HL-60 (cell line): ENCODE measurements around the gene EIF4A3.

Experiments
- DNase-seq, 2 experiments: peaks; one replicate each; pipeline ENCODE4 v3.0.0-alpha.2; 2010 to 2020; ENCODE audit warnings: low read depth in 1 of 2, low spot score in 1 of 2
- H3K27ac ChIP-seq: fragments of 250-450 bp; sonication (Bioruptor Pico); replicated peaks from 2 replicates; pipeline ENCODE4 v1.5.1; 2020; ENCODE audit warnings: mild to moderate bottlenecking, moderate library complexity
- H3K27me3 ChIP-seq: fragments of 250-450 bp; sonication (Bioruptor Pico); 2 replicates; pipeline ENCODE4 v1.5.1; 2021; ENCODE audit warnings: mild to moderate bottlenecking, moderate library complexity; ENCODE audit not compliant: insufficient read depth, poor library complexity, severe bottlenecking
- H3K4me3 ChIP-seq: replicated peaks from 2 replicates; pipeline ENCODE4 v1.5.1; 2011; ENCODE audit warnings: mild to moderate bottlenecking, control low read depth, low read length; ENCODE audit not compliant: insufficient read depth
- CTCF ChIP-seq: IDR thresholded peaks from one replicate; pipeline ENCODE4 v1.5.1; 2011; ENCODE audit warnings: low read length, control low read depth, inconsistent platforms; ENCODE audit not compliant: insufficient read depth
- GABPA ChIP-seq: IDR thresholded peaks from 2 replicates; pipeline ENCODE4 v1.6.1; 2012; ENCODE audit warnings: low read depth
- POLR2AphosphoS5 ChIP-seq: IDR thresholded peaks from 2 replicates; pipeline ENCODE4 v1.6.1; 2012; ENCODE audit warnings: low read depth
- REST ChIP-seq: IDR thresholded peaks from 2 replicates; pipeline ENCODE4 v1.6.1; 2012; ENCODE audit warnings: low read depth; ENCODE audit not compliant: insufficient replicate concordance
- SPI1 ChIP-seq: IDR thresholded peaks from 2 replicates; pipeline ENCODE4 v1.6.1; 2012; ENCODE audit warnings: low read depth, mild to moderate bottlenecking, borderline replicate concordance

Gene EIF4A3

DNA sequence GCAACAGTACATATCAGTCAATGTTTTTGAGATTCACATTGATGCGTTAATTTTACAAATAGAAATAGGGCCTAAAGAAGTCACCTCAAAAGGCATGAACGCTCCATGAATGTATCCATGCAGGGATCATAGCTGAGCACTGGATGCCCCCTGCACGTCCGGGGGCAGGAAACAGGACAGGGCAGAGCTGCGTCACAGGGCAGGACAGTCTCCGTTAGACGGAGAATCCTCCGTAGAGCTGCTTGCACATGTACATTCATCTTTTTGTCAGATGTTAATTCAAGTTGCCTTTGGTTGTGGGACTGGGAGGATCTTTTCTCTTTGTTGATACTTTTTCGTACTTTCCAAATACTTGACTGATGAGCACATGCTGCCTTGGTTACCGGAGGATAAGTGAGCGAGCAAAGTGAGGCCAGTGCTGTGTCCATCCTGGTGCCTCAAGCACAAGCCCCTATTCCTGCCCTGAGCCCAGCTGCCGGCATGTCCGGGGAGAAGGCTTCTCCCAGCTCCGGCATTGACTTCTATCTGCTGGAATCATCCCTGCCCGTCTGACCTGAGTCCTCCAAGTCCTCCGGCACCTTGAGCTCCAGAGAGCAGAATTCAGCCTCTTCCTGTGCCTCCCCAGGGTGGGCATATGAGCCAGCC, 30.5 kb downstream of the EIF4A3 start:
- Histone ChIP-seq H3K27me3 (no peaks in the 10 kb centered on the region), H3K27ac (no peak overlapping the region), H3K4me3 (no peak overlapping the region)
- DNase-seq, result no peak
- TF ChIP-seq POLR2AphosphoS5 (no peak), CTCF (no peak), REST (no peak), SPI1 (no peak), GABPA (no peak)

DNA sequence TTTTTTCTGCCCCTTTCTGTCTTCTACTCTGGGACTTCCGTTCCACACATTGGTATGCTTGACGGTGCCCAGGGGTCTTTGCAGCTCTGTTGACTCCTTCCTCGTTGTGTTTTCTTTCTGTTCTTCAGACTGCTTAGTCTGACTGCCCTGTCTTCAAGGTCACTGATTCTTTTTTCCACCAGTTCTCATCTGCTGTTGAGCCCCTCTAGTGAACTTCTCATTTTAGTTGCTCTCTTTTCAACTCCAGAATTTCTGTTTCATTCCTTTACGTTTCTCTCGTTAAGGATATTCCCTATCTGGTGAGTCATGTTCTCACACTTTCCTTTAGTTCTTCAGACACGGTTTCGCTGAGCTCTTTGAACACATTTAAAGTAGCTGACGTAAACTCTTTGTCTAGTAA, 31.8 kb downstream of the EIF4A3 start:
- TF ChIP-seq SPI1 (no peak), GABPA (no peak), POLR2AphosphoS5 (no peak), REST (no peak), CTCF (no peak)
- H3K27me3 ChIP-seq, result no peaks in the 10 kb centered on the region
- no peak overlapping the region for H3K27ac ChIP-seq
- DNase-seq, result no peak
- H3K4me3 ChIP-seq, result no peak overlapping the region

GRCh38 chr17:80114758-80115157, 32.2 kb downstream of the EIF4A3 start:
- no peaks in the 10 kb centered on the region for H3K27me3 ChIP-seq
- DNase-seq, result no peak
- TF ChIP-seq REST, result no peak
- no peak for TF ChIP-seq CTCF
- TF ChIP-seq POLR2AphosphoS5, result no peak
- no peak for TF ChIP-seq SPI1
- no peak for TF ChIP-seq GABPA
- H3K4me3 ChIP-seq, result no peak overlapping the region
- no peak overlapping the region for H3K27ac ChIP-seq
